NCI-H524 (cell line): ENCODE results near the gene ZSCAN22.
"Not testable (repeated sequence)": the region's sequence is repeated elsewhere in the genome, so short reads cannot be mapped to it uniquely, and the experiment has no call there.

ENCODE experiments used
- DNase-seq, 2 experiments: peaks; one replicate each; lab custom pipeline; 2025; lab: John Stamatoyannopoulos, UW

The ZSCAN22 gene

DNA sequence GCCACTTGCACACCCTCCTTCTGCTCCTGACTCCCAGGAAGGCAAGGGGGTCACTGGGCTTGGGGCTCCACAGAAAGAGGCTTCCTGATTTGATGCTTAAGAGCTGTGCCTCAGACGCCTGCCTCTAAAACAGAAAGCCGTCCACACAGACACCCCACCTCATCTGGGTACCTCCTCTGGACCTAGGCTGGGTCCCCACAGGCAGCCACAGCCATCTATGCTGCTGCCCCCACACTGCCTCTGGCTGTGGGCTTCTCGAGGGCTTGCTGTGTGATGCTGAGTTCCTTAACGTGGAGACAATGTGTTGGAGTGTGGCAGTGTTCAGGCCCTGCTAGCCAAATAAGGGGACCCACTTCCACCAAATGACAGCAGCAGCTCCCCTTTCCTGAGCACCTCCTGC lies 8.5 kb upstream of the ZSCAN22 start:
- no peak for DNase-seq

DNA sequence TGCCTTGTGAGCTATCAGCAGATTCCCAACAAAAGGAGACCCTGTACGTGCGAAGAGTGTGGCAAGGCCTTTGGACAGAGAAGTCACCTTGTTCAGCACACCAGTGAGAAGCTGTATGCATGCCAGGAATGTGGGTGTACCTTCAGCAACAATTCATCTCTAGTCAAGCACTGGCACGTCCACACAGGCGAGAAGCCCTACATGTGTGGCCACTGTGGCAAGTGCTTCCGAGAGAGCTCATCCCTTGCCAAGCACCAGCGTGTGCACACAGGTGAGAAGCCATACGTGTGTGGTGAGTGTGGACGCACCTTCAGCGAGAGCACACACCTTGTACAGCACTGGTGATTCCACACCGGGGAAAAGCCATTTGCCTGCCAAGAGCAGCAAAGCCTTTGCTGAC lies 7.6 kb upstream of the ZSCAN22 start:
- DNase-seq, result no peak

DNA sequence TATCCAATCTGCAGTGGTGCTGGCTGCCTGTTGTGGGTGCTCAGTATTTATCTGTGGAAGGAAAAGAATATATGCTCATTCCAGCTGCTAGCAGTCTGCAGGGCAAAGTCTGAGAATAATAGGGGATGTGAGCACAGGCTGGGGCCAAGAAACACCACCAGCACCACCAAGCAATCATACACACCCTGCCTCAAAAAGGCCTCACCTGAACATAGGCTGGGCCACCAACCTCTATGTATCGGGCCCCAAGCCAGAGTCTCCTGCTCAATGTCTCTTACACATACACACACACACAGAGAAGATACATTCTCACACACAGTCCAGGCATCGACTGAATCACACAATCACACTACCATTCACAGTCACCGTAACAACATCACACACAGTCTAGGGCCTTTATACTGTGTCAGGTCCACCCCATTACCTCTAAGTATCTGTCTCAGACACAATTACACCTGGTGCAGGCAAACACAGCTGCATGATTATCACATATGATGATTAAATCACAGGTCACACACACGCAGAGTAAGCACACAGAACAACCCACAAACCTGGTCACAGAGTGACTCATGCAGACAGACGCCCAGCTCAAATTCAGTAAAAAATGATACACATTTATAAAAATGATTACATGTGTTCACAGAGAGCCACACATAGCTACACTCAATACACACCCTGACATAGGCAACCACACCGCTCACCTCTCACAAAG lies 1.3 kb upstream of the ZSCAN22 start:
- no peak for DNase-seq

GRCh38 chr19:58326501-58326913 lies 287 bp upstream of the ZSCAN22 start:
- DNase-seq, result no peak

DNA sequence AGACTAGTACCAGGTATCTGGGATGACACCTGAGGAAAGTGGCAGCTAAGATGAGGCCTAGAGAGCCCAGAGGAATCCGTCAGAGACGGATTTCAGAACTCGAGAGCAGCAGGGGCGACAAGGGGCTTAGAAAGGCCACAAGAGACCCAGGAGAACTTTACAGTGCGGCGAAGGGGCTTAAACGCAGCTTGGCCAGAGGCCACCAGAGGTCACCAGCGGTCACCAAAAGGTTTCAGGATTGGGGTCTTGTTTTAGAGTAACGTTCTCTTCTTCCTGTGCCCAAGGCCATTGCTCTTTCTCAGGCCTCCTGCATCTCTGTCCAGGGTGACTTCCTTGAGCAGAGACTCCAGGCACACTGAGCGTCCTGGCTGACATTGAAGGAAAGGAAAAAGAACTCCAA lies 2.2 kb downstream of the ZSCAN22 start:
- peak in 1 of 2 experiments; percentile 46 for DNase-seq

DNA sequence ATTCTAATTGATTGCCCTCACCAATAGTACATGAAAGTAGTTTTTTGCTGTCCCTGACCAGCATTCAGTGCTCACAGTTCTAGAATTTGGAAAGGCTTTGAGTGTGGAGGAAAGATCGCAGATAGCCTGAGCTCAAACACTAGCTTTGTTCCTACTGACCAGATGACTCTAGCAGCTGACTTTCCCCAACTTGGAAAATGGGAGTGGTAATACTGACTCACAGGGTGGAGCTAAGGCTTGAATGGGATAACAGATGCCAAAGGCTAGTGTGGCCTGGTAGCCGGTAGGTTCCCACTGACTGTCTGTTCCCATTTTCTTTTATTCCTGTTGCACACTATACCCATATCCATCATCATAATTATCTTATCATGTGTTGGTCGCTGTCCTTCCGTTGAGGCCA lies 3.7 kb downstream of the ZSCAN22 start:
- no peak for DNase-seq

- no peak for DNase-seq
These were observed 5.9 kb downstream of the ZSCAN22 start for GRCh38 chr19:58332697-58333096.

- DNase-seq, result no peak
These were observed 8.0 kb downstream of the ZSCAN22 start for GRCh38 chr19:58334691-58335249.

DNA sequence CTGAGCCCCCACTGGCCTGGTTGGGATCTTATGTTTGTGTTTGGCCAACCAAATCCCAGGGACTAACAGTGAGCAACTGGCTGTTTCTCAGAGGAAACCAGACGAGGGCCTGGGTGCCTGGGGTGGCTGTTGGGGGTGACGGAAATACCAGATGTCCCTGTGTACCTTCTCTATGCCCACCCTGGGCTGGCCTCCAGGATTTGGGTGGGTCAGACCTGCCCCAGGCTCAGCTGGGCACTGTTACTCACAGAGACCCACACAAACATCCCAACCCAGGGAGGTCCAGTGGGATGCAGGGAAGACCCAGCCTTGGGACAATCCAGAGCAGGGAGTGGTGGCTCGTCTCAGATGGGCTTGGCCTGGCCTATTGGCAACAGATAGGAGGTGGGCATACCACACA lies 8.8 kb downstream of the ZSCAN22 start:
- no peak for DNase-seq

- no peak for DNase-seq
These were observed 9.4 kb downstream of the ZSCAN22 start for GRCh38 chr19:58336216-58336615.

DNA sequence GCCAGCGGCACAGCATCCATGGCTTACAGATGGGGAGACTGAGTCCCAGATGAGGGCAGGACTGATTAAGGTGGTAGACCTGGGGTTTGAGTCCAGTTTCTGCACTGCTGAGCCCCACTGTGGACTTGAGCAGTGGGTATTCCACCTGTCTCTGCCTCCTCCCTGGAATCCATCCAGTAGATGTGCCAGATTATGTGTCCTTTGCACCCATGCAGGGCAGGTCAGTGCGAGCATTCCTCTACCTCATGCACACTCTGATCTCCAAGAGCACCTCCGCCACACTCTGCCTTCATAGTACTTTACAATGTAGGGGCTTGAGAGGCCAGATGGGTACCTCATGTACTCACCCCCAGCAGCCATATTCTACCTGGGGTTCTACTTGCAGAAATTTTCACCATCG lies 10.0 kb downstream of the ZSCAN22 start:
- no peak for DNase-seq

GRCh38 chr19:58338336-58338735 lies 11.5 kb downstream of the ZSCAN22 start:
- no peak for DNase-seq

DNA sequence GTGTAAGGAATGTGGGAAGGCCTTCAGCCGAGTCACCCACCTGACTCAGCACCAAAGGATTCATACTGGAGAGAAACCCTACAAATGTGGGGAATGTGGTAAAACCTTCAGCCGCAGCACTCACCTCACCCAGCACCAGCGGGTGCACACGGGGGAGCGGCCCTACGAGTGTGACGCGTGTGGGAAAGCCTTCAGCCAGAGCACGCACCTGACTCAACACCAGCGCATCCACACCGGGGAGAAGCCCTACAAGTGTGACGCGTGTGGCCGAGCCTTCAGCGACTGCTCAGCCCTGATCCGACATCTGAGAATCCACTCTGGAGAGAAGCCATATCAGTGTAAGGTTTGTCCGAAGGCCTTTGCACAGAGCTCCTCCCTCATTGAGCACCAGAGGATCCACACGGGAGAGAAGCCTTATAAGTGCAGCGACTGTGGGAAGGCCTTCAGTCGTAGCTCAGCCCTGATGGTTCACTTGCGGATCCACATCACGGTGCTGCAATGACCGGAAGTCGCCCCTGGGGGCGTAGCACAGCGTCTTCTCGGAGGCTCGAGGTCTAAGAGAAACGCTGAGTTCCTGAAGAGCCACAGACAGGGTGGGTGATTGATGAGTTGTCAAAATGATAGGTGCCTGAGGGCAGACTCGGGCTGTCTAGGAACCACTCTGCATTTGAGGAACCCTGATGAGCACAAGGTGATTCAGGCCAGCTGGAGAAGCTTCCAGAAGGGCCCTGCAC lies 12.2 kb downstream of the ZSCAN22 start:
- no peak for DNase-seq

GRCh38 chr19:58345558-58345957 lies 18.8 kb downstream of the ZSCAN22 start:
- DNase-seq, result no peak

DNA sequence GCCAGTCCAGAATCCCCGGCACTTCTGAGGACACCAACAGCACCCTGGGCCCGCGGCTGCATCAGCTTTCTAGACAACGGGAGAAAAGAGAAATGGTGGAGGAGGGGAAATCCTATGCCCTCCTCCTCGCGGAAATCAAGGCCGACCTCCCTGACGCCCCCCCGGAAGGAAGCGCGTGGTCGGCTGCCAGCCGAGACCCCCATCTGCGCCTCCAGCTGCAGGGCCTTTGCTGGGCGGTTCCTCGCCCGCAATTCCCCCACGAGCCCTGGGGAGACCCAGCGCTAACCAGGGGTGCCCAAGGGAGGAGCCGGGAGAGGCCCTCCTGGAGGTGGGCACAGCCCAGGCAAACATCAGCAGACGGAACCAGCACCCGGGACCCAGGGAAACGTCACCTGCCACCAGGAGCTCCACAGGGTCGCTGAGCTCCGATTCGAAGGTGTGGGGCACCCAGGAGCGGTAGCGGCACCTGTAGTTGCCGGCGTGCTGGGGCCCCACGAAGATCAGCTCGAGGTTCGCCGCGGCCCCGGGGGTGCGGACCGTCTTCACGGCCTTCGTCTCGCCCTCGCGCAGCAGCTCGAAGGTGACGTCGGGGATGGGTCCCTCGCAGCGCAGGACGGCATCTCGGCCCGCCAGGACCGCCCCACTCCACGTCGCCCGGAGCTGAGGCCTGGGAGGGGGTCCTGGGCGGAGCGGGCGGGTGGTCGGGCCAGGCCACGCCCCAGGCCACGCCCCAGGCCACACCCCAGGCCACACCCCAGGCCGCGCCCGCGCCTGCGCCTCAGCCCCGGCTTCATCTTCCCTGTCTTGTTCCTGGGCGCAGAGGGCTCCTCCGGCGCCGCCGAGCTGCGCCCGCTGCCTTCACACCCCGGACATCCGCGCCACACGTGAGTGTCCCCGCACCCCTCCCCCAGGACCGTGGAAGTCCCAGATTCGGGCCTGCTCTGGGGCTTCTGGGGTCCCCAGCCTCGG lies 20.5 kb downstream of the ZSCAN22 start:
- DNase-seq, result peak; percentile 75 to 81

- DNase-seq, result not testable (repeated sequence)
These were observed 21.3 kb downstream of the ZSCAN22 start for GRCh38 chr19:58348080-58348479.

DNA sequence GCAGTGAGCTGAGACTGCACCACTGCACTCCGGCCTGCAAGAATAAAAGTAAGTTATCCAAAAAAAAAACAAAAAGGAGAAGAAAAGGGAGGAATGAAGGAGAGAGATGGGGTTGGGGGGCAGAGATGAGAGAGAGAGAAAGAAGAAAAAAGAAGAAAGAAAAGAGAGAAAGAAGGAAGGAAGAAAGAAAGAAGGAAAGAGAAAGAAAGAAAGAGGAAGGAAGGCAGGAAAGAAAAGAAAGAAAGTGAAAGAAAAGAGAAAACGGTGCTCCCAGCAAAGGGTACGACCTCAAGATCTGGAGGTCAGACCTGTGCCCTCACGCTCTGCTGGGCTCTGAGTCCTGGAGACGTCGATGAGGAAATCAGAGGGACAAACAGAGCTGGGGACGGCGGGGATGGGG lies 22.8 kb downstream of the ZSCAN22 start:
- no peak for DNase-seq

DNA sequence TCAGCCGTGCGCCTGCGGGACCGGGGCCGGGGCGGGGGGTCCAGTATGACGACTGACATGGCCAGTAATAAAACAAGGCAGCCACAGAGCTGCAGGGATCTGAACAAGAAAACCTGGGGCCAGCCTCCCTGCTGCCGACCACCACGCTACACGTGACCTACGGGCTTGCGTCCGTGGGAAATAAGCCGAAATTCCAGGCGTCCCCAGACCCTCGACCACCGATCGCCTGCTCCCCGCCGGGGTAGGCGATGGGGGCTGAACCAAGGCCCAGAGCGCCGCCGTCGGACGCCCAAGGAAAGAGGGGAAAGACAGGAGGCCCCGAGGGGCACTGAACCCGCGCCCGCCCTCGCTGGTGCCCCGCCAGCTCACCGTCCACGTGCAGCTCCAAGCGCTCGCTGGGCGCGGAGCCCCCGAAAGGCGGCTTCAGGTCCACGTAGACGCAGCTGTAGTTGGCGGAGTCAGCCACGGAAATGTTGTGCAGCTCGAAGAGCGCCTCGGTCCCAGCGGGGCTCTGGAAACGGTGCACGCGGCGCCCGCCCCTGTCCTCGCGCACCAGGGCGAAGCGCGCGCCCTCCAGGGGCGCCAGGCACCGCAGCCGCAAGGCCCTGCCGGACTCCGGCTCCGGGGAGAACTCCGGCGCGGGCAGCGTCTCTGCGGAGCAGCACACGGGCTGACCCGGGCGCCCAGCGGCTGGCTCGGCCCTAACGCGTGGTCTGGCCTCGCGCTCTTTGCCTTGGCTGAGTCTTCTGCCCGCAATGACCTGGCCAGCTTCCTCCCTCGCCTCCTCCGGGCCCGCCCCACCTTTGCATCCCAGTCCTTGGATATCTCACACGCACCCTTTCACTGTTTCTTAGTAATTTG lies 23.4 kb downstream of the ZSCAN22 start:
- DNase-seq, result no peak

GRCh38 chr19:58350871-58351557 lies 24.2 kb downstream of the ZSCAN22 start:
- DNase-seq, result no peak

- DNase-seq, result no peak
These were observed 24.7 kb downstream of the ZSCAN22 start for GRCh38 chr19:58351558-58351878.
